Measurements from ENCODE around the gene ARMC5. TPM values are rescaled to one million over a fixed set of nuclear protein-coding genes. Genes with fewer than 3 reads are reported as not detected.

Gene ARMC5
- total and polyA plus RNA-seq, 7 donors, result 2.4 to 11.1 (median 4.6) TPM

DNA sequence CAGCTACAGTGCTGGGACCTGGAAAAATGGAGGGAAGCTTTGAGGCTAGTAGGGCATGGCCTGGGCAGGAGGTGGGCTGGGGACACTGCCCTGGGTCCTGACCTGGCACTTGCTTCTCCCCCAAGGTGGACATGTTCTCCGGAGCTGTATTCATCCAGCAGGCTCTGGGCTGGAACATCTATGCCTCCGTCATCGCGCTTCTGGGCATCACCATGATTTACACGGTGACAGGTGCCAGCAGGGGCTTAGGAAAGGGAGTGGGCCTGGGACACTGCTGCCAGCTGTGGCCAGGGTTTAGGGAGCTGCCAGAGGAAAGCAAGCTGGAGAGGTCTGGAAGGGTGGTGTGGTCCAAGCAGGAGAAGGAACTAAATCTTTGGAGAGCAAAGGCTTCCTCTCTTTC, 26.7 kb downstream of the ARMC5 start:
- intact Hi-C loops (cut with DNase I), result no loop called here
- no peak overlapping the region for H3K4me3 ChIP-seq
- H3K36me3 ChIP-seq, result peaks cover 0 to 10% (median 0%) of the 10 kb centered on the region in 4 donors
- peaks cover 0 to 3% (median 0%) of the 10 kb centered on the region in 4 donors for H3K9me3 ChIP-seq
- DNase-seq, result no peak
- H3K27ac ChIP-seq, result no peak overlapping the region
- WGBS, 2 donors, result 96% methylated on average over 5 of the region's 5 CpGs
- TF ChIP-seq POLR2AphosphoS5 (IDR thresholded peaks at IDR 0.05), result no peak
- no peak for TF ChIP-seq POLR2A (IDR thresholded peaks at IDR 0.05)
- TF ChIP-seq, protein P1, sequence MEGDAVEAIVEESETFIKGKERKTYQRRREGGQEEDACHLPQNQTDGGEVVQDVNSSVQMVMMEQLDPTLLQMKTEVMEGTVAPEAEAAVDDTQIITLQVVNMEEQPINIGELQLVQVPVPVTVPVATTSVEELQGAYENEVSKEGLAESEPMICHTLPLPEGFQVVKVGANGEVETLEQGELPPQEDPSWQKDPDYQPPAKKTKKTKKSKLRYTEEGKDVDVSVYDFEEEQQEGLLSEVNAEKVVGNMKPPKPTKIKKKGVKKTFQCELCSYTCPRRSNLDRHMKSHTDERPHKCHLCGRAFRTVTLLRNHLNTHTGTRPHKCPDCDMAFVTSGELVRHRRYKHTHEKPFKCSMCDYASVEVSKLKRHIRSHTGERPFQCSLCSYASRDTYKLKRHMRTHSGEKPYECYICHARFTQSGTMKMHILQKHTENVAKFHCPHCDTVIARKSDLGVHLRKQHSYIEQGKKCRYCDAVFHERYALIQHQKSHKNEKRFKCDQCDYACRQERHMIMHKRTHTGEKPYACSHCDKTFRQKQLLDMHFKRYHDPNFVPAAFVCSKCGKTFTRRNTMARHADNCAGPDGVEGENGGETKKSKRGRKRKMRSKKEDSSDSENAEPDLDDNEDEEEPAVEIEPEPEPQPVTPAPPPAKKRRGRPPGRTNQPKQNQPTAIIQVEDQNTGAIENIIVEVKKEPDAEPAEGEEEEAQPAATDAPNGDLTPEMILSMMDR (IDR thresholded peaks at IDR 0.05), result no peak
- TF ChIP-seq EP300 (IDR thresholded peaks at IDR 0.05), result no peak
- peaks cover 0 to 24% (median 22%) of the 10 kb centered on the region in 4 donors for H3K4me1 ChIP-seq
- peaks cover 23 to 41% (median 33%) of the 10 kb centered on the region in 3 donors for H3K27me3 ChIP-seq

DNA sequence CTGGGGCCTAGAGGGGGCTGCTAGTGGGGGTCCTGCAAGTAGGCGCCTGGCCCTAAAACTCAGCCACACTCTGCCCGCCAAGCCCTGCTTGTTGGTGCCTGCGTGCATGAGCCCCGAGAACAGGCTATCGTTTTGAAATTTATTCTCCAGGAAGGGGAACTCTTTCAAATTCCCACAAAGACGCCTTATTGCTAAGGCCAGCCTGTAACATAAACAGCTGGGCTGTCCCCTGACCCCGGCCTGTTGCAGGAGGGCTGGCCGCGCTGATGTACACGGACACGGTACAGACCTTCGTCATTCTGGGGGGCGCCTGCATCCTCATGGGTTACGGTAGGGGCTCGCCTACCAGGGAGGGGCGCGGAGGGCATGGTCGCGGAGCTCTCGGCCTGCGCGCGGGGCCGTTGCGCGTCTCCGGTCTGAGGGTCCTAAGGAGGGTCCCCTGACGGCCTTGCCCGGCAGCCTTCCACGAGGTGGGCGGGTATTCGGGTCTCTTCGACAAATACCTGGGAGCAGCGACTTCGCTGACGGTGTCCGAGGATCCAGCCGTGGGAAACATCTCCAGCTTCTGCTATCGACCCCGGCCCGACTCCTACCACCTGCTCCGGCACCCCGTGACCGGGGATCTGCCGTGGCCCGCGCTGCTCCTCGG, 27.9 kb downstream of the ARMC5 start:
- H3K27me3 ChIP-seq, result peaks cover 23 to 41% (median 33%) of the 10 kb centered on the region in 3 donors
- H3K36me3 ChIP-seq, result peaks cover 4 to 20% (median 6%) of the 10 kb centered on the region in 4 donors
- no peak for DNase-seq
- H3K4me3 ChIP-seq, result peak overlapping the region; percentile 23 to 54 (median 45)
- 3 to 6% methylated on average over 48 of the region's 48 CpGs for WGBS, 2 donors
- H3K4me1 ChIP-seq, result peaks cover 0 to 24% (median 21%) of the 10 kb centered on the region in 4 donors
- intact Hi-C loops (cut with DNase I), result no loop called here
- H3K9me3 ChIP-seq, result peaks cover 0 to 3% (median 0%) of the 10 kb centered on the region in 4 donors
- TF ChIP-seq POLR2A (IDR thresholded peaks at IDR 0.05) (no peak), POLR2AphosphoS5 (IDR thresholded peaks at IDR 0.05) (no peak), EP300 (IDR thresholded peaks at IDR 0.05) (no peak)
- TF ChIP-seq, protein P1 (IDR thresholded peaks at IDR 0.05), result no peak
- H3K27ac ChIP-seq, result no peak overlapping the region

- Histone ChIP-seq H3K27ac (no peak overlapping the region), H3K9me3 (peaks cover 0 to 3% (median 0%) of the 10 kb centered on the region in 4 donors), H3K4me1 (peaks cover 0 to 24% (median 21%) of the 10 kb centered on the region in 4 donors), H3K27me3 (peaks cover 23 to 41% (median 33%) of the 10 kb centered on the region in 3 donors), H3K36me3 (peaks cover 10 to 27% (median 13%) of the 10 kb centered on the region in 4 donors), H3K4me3 (peak overlapping the region; percentile 23 to 54 (median 45))
- intact Hi-C loops (cut with DNase I), result no loop called here
- WGBS, 2 donors, result 1% methylated on average over 60 of the region's 60 CpGs
- DNase-seq, result no peak
- TF ChIP-seq POLR2A (IDR thresholded peaks at IDR 0.05), result no peak
- TF ChIP-seq, protein P1 (IDR thresholded peaks at IDR 0.05), result no peak
- TF ChIP-seq POLR2AphosphoS5 (IDR thresholded peaks at IDR 0.05), result no peak
- no peak for TF ChIP-seq EP300 (IDR thresholded peaks at IDR 0.05)
These were observed 28.6 kb downstream of the ARMC5 start for GRCh38 chr16:31487720-31488467.

GRCh38 chr16:31488468-31489297, 29.4 kb downstream of the ARMC5 start:
- TF ChIP-seq POLR2AphosphoS5 (IDR thresholded peaks at IDR 0.05), result peak in 1 of 4 donors; percentile 28
- TF ChIP-seq POLR2A (IDR thresholded peaks at IDR 0.05), result no peak
- 57 to 69% methylated on average over 77 of the region's 77 CpGs for WGBS, 2 donors
- DNase-seq, result no peak
- H3K4me1 ChIP-seq, result peaks cover 0 to 24% (median 21%) of the 10 kb centered on the region in 4 donors
- H3K36me3 ChIP-seq, result peaks cover 18 to 35% (median 21%) of the 10 kb centered on the region in 4 donors
- peaks cover 0 to 3% (median 0%) of the 10 kb centered on the region in 4 donors for H3K9me3 ChIP-seq
- peak overlapping the region; percentile 23 to 54 (median 45) for H3K4me3 ChIP-seq
- H3K27me3 ChIP-seq, result peaks cover 23 to 41% (median 33%) of the 10 kb centered on the region in 3 donors
- intact Hi-C loops (cut with DNase I), result no loop called here
- no peak overlapping the region for H3K27ac ChIP-seq

Measured in sigmoid colon (tissue), 7 donors.